Choroid plexus epithelial cell (primary cell): Measurements from ENCODE around the gene MRPL52.

Experiments used
- DNase-seq: peaks from one replicate; pipeline ENCODE4 v3.0.0-alpha.2; 2010; ENCODE audit warnings: low read depth
- H3K4me3 ChIP-seq: 2 replicates; pipeline ENCODE4 v1.5.1; 2011; ENCODE audit warnings: low read depth, mild to moderate bottlenecking, control low read depth, low read length, moderate library complexity
- CTCF ChIP-seq: conservative IDR thresholded peaks from 2 replicates; pipeline ENCODE4 v1.5.1; 2011; ENCODE audit warnings: low read depth, mild to moderate bottlenecking, control low read depth, inconsistent platforms, low read length, moderate library complexity

The MRPL52 gene

DNA sequence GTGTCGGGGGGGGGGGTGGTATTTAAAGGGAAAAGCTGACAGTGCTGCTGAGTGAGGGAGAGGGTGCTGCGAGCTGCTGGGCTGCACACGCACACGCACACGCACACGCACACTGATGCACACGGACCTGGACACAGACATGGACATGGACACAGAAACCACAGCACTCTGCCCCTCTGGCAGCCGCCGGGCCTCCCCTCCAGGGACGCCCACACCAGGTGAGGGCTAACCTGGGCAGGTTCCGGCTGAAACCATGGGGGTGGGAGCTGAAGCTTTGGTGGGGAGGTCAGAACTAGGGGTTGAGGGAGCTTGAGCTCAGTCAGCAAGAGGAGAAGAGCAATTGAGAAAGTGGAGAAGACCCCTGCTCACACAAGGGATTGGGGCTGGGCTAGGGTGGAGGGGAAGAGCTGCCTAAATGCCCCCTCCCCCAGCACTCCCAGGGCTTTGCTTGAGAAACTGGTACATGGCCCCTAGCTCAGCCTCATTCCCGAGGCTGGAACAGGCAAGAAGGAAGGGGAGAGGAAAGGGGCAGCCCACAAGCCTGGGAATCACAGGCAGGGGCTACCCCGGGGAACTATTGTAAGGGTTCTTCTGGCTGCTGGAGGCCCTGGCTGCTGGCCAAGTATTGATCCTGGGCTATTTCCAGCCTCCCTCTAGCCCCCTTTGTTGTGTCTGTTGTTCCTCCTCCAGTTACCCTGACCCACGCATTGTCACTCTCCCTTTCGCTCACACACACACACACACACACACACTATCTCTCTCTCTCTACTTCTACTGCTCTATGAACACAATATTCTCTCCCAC lies 53.7 kb downstream of the MRPL52 start, which contains the start of gene REM2:
REM2 (plus strand) TSS at position 50 of the 804 bp plus-strand sequence; CDS start at position 116, 66 bp downstream.
- no peak within 1 kb of the TSS for H3K4me3 ChIP-seq
- no peak for DNase-seq
- no peak for TF ChIP-seq CTCF

GRCh38 chr14:22884076-22884737 lies 54.5 kb downstream of the MRPL52 start:
- no peak overlapping the region for H3K4me3 ChIP-seq
- DNase-seq = no peak
- TF ChIP-seq CTCF = no peak
